Lower leg skin (tissue), 4 donors: ENCODE measurements around the gene TCERG1L. TPM values are rescaled to one million over a fixed set of nuclear protein-coding genes. Genes with fewer than 3 reads are reported as not detected.

Experiments
- DNase-seq, 2 donors: peaks; one replicate each; pipeline ENCODE4 v3.0.0-alpha.2; 2019; ENCODE audit warnings: low spot score in 2 of 2
- H3K4me3 ChIP-seq: fragments of 200-600 bp; sonication (generic); 2 replicates; pipeline ENCODE4 v1.5.1; 2017; ENCODE audit warnings: mild to moderate bottlenecking, low read depth; ENCODE audit not compliant: poor library complexity, severe bottlenecking
- CTCF ChIP-seq, 3 donors: fragments of 450-650 bp; IDR thresholded peaks; one replicate each; pipeline ENCODE4 v1.5.1; 2016; ENCODE audit warnings: antibody characterized with exemption in 3 of 3, mild to moderate bottlenecking in 3 of 3, moderate library complexity in 2 of 3
- POLR2A ChIP-seq, 2 donors: fragments of 450-650 bp; IDR thresholded peaks; one replicate each; pipeline ENCODE4 v1.6.1; 2016 to 2017; ENCODE audit warnings: antibody characterized with exemption in 2 of 2, mild to moderate bottlenecking in 1 of 2, moderate library complexity in 1 of 2
- WGBS, 2 donors: methylation state at CpG; one replicate each; pipeline ENCODE4 v1.1.5; 2018; 5-methylcytosine and 5-hydroxymethylcytosine counted together
- intact Hi-C: fragments of 100-400 bp; cut with DNase I; formaldehyde crosslinking; loops from one replicate; pipeline ENCODE4 v1.15.0; 2023; ENCODE audit warnings: low total_unique reads
- total RNA-seq, 4 donors: library from RNA; depleted of rRNA; stranded (reverse); fragments of >200 nt; gene quantifications; one replicate each; pipeline ENCODE4 v1.1.0, GENCODE V29; 2016

Gene TCERG1L
- total RNA-seq, 4 donors from 2014 or later = 0.57 to 1.1 (median 0.90) TPM

DNA sequence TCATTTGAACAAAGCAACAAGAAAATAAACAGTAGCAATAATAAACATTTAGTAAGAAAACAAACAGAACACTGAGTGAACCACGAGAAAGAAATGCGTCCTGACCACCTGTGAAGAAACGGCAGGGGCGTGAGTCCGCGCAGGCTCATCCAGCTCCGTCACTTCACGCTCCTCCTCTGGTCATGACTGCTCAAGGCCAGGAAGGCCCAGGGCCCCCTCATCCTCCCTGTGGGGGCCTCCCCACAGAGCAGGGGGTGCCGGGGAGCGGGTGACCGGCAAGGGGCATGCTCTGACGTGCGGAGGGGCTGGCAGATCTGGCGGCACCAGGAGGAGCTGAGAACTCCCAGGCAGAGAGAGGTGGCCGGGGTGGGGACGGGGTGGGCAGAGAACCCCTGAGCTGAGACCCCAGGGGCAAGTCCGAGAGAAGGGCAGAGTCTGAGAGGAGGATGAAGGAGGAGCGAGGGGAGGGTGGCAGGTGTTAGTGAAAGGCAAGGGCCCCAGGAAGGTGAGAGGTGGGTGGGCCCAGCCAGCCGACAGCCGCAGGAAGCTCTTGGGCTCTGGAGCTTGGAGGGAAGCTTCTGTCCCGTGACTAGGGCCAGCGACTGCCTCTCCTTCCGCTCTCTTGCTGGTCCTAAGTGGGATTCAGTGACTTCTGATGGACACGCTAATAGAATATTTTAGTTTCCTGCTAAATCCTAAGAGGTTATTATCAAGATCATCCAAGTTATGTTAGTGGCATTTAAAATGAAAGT, 223.9 kb downstream of the TCERG1L start:
- intact Hi-C loops = no loop called here
- DNase-seq = no peak
- no peak overlapping the region for H3K4me3 ChIP-seq
- WGBS, 2 donors = 64 to 80% methylated on average over 24 of the region's 24 CpGs
- TF ChIP-seq POLR2A (IDR thresholded peaks at IDR 0.05) (no peak), CTCF (IDR thresholded peaks at IDR 0.05) (no peak)

DNA sequence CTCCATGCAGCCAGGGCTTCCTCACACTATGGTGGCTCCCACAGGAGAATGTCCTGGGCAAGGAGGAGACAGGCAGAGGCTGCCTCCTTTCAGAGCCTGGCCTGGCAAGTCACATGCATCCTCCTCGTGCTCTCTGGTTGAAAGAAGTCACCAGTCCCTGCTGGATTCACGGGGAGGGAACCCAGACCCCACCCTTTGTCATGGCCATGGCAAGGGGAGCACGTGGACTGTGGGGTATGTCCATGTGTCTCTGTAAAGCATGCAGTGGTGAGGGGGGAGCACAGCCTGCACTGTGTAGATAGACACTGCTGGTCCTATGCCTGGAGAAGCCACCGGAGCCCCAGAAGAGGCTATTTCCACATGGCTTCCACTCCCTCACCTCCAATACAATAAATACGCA, 225.0 kb downstream of the TCERG1L start:
- DNase-seq = no peak
- no peak for TF ChIP-seq POLR2A (IDR thresholded peaks at IDR 0.05)
- TF ChIP-seq CTCF (IDR thresholded peaks at IDR 0.05) = no peak
- WGBS, 2 donors = 85 to 93% methylated on average over 5 of the region's 5 CpGs

DNA sequence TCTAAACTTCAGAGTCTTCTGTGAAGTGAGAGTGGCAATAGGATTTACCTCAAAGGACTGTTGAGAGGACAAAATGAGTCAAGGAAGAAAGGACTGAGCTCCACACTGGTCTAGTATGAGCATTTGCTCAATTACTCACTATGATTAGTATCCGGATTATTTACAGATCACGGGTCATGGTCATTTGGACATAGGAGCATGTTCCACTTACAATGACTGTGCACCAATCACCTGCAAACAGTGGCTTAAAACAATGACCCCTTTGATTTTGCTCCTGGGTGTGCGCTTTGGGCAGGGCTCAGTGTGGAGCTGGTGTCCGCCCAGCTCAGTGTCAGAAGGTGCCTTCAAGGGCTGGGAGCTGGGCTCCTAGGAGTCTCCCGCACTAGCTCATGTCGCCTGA, 225.4 kb downstream of the TCERG1L start:
- TF ChIP-seq CTCF (IDR thresholded peaks at IDR 0.05) (no peak), POLR2A (IDR thresholded peaks at IDR 0.05) (no peak)
- no peak overlapping the region for H3K4me3 ChIP-seq
- intact Hi-C loops = no loop called here
- 98 to 99% methylated on average over 6 of the region's 6 CpGs for WGBS, 2 donors
- DNase-seq = no peak

More for the DNA sequence above, 225.0 kb downstream of the TCERG1L start:
- intact Hi-C loops = no loop called here
- no peak overlapping the region for H3K4me3 ChIP-seq

DNA sequence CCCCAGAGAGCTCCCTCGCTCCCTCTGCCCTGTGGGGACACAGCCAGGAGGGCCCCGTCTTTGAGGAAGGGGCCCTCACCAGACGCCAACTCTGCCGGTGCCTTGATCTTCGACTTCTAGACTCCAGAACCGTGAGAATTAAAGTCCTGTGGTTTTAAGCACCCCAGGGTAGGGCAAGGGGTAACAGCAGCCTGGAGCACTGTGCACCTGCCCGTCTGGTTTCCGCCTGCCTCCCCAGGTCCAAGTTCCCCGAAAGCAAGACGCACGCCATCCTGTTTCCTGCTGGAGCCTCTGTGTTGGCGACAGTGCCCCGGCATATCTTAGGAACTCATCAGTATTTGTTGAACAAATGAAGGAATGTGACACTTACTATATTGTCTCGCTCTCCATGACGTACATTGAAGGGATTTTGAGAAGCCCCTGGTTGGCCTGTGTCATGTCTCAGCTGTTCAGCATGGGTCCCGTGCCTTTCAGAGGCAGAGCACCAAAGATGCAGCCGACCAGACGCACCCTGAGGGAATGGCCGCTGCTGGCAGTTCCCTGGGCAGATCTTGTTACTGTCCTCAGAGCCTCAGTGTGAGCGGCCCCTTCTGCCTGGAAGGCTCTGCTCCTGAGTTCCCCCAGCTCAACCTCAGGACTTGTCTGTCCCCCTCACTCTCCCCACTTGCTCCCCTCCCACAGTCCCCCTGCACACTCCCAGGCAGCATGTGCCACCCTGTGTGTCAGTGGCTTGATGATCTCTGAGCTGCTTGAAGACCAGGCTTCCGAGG, 226.2 kb downstream of the TCERG1L start:
- intact Hi-C loops = no loop called here
- no peak overlapping the region for H3K4me3 ChIP-seq
- DNase-seq = no peak
- 58 to 63% methylated on average over 20 to 21 of the region's 21 CpGs for WGBS, 2 donors
- TF ChIP-seq CTCF (IDR thresholded peaks at IDR 0.05) (no peak), POLR2A (IDR thresholded peaks at IDR 0.05) (no peak)

DNA sequence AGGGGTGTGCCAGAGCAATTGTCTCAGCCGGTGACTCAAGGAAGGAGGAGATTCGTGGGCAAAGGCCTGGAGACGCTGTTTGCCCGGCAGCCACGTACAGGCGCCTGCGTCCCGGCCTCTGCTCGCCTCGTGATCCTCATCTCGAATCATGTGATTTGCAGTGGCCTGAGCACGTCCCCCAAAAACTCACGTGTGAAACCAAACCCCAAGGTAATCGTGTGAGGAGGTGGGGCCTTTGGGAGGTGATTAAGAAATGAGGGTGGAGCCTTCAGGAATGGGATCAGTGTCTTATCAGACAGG, 226.8 kb downstream of the TCERG1L start:
- no peak for TF ChIP-seq POLR2A (IDR thresholded peaks at IDR 0.05)
- TF ChIP-seq CTCF (IDR thresholded peaks at IDR 0.05) = no peak
- intact Hi-C loops = no loop called here
- no peak for DNase-seq
- WGBS, 2 donors = 83 to 95% methylated on average over 14 of the region's 14 CpGs
- H3K4me3 ChIP-seq = no peak overlapping the region
